Lower leg skin (tissue), 3 donors: Measurements from ENCODE around the gene PEX1.

Experiments
- POLR2A ChIP-seq, 2 donors: fragments of 450-650 bp; IDR thresholded peaks; one replicate each; pipeline ENCODE4 v1.6.1; 2016 to 2017; ENCODE audit warnings: antibody characterized with exemption in 2 of 2, mild to moderate bottlenecking in 1 of 2, moderate library complexity in 1 of 2
- TF ChIP-seq, protein P1 (sequence below), 3 donors: fragments of 450-650 bp; IDR thresholded peaks; one replicate each; pipeline ENCODE4 v1.5.1; 2016; ENCODE audit warnings: antibody characterized with exemption in 3 of 3, mild to moderate bottlenecking in 3 of 3, moderate library complexity in 2 of 3

DNA sequence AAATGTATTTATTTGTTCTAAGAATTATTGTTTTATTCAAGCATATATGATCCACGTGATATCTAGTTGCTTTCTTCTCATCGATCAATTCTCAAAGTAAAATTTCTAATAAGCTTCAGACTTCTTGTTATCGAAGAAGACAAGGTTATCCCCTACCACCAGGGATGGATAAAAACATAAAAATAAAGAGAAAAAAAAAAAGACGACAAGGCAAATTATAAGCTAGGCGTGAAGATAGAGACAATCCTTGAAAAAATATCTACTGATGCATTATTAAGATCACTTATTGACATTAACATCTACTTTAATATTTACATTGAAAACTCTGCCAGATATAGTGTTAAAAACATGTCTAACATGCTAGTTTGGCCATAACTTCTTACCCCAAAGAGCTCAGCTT is 19.4 kb downstream of the PEX1 start:
- TF ChIP-seq, protein P1, sequence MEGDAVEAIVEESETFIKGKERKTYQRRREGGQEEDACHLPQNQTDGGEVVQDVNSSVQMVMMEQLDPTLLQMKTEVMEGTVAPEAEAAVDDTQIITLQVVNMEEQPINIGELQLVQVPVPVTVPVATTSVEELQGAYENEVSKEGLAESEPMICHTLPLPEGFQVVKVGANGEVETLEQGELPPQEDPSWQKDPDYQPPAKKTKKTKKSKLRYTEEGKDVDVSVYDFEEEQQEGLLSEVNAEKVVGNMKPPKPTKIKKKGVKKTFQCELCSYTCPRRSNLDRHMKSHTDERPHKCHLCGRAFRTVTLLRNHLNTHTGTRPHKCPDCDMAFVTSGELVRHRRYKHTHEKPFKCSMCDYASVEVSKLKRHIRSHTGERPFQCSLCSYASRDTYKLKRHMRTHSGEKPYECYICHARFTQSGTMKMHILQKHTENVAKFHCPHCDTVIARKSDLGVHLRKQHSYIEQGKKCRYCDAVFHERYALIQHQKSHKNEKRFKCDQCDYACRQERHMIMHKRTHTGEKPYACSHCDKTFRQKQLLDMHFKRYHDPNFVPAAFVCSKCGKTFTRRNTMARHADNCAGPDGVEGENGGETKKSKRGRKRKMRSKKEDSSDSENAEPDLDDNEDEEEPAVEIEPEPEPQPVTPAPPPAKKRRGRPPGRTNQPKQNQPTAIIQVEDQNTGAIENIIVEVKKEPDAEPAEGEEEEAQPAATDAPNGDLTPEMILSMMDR (IDR thresholded peaks at IDR 0.05) = no peak
- TF ChIP-seq POLR2A (IDR thresholded peaks at IDR 0.05) = no peak
